Loucy (cell line): ENCODE data around the gene CUL5.
"Not testable (repeated sequence)": the region's sequence is repeated elsewhere in the genome, so short reads cannot be mapped to it uniquely, and the experiment has no call there.

Experiments used
- H2AFZ ChIP-seq: fragments of 200-600 bp; sonication (generic); 2 replicates; pipeline ENCODE4 v1.6.0; 2016; ENCODE audit warnings: antibody characterized with exemption, mild to moderate bottlenecking, low read length, moderate library complexity
- H3F3A ChIP-seq: fragments of 200-600 bp; 2 replicates; pipeline ENCODE4 v1.6.0; 2016; ENCODE audit warnings: antibody characterized with exemption, low read depth, mild to moderate bottlenecking
- H3K27me3 ChIP-seq: fragments of 200-600 bp; sonication (generic); 2 replicates; pipeline ENCODE4 v1.6.1; 2014; ENCODE audit warnings: low read length, mild to moderate bottlenecking; ENCODE audit not compliant: insufficient read depth, poor library complexity, severe bottlenecking
- H3K36me3 ChIP-seq: fragments of 200-600 bp; sonication (generic); 2 replicates; pipeline ENCODE4 v1.6.1; 2016; ENCODE audit warnings: low read length; ENCODE audit not compliant: insufficient read depth
- H3K4me1 ChIP-seq: fragments of 200-600 bp; sonication (generic); 2 replicates; pipeline ENCODE4 v1.5.1; 2014; ENCODE audit warnings: low read length, mild to moderate bottlenecking; ENCODE audit not compliant: insufficient read depth, poor library complexity, severe bottlenecking
- H3K4me2 ChIP-seq: fragments of 200-600 bp; sonication (generic); 2 replicates; pipeline ENCODE4 v1.6.0; 2014; ENCODE audit warnings: antibody characterized with exemption, low read length, low read depth, mild to moderate bottlenecking; ENCODE audit not compliant: poor library complexity, severe bottlenecking
- H3K4me3 ChIP-seq: fragments of 200-600 bp; sonication (generic); 2 replicates; pipeline ENCODE4 v1.5.1; 2014; ENCODE audit warnings: low read length, mild to moderate bottlenecking, mixed read lengths; ENCODE audit not compliant: poor library complexity, severe bottlenecking
- H3K79me2 ChIP-seq: fragments of 200-600 bp; sonication (generic); 2 replicates; pipeline ENCODE4 v1.6.1; 2014; ENCODE audit warnings: low read length; ENCODE audit not compliant: insufficient read depth
- H3K9ac ChIP-seq: fragments of 200-600 bp; sonication (generic); 2 replicates; pipeline ENCODE4 v1.6.0; 2014; ENCODE audit warnings: mild to moderate bottlenecking, low read depth, low read length, moderate library complexity; ENCODE audit not compliant: poor library complexity, severe bottlenecking
- H3K9me2 ChIP-seq: fragments of 200-600 bp; sonication (generic); replicated peaks from 2 replicates; pipeline ENCODE4 v1.6.1; 2016; ENCODE audit warnings: low read depth, low read length, mixed read lengths
- H3K9me3 ChIP-seq: fragments of 200-600 bp; sonication (generic); 2 replicates; pipeline ENCODE4 v1.6.1; 2014; ENCODE audit warnings: mild to moderate bottlenecking, antibody characterized with exemption, low read length, low read depth; ENCODE audit not compliant: insufficient read depth
- H4K20me1 ChIP-seq: fragments of 200-600 bp; sonication (generic); 2 replicates; pipeline ENCODE4 v1.6.0; 2014; ENCODE audit warnings: antibody characterized with exemption, low read length, mild to moderate bottlenecking; ENCODE audit not compliant: insufficient read depth, poor library complexity, severe bottlenecking
- EZH2phosphoT487 ChIP-seq: fragments of 200-600 bp; IDR thresholded peaks from 2 replicates; pipeline ENCODE4 v1.6.1; 2018; ENCODE audit warnings: antibody characterized with exemption, mild to moderate bottlenecking, moderate library complexity, borderline replicate concordance
- TF ChIP-seq, protein P1 (sequence below): fragments of 200-600 bp; sonication (generic); conservative IDR thresholded peaks from 2 replicates; pipeline ENCODE4 v1.5.1; 2014; ENCODE audit warnings: mild to moderate bottlenecking, antibody characterized with exemption, low read length

CUL5 gene

GRCh38 chr11:108128772-108129171 is 120.1 kb downstream of the CUL5 start:
- H3K9ac ChIP-seq = no peak overlapping the region
- TF ChIP-seq EZH2phosphoT487 = no peak
- TF ChIP-seq, protein P1, sequence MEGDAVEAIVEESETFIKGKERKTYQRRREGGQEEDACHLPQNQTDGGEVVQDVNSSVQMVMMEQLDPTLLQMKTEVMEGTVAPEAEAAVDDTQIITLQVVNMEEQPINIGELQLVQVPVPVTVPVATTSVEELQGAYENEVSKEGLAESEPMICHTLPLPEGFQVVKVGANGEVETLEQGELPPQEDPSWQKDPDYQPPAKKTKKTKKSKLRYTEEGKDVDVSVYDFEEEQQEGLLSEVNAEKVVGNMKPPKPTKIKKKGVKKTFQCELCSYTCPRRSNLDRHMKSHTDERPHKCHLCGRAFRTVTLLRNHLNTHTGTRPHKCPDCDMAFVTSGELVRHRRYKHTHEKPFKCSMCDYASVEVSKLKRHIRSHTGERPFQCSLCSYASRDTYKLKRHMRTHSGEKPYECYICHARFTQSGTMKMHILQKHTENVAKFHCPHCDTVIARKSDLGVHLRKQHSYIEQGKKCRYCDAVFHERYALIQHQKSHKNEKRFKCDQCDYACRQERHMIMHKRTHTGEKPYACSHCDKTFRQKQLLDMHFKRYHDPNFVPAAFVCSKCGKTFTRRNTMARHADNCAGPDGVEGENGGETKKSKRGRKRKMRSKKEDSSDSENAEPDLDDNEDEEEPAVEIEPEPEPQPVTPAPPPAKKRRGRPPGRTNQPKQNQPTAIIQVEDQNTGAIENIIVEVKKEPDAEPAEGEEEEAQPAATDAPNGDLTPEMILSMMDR = no peak
- no peaks in the 10 kb centered on the region for H3K9me3 ChIP-seq
- H2AFZ ChIP-seq = no peak overlapping the region
- peaks cover 11% of the 10 kb centered on the region for H3K4me1 ChIP-seq
- H3K9me2 ChIP-seq = no peaks in the 10 kb centered on the region
- H3F3A ChIP-seq = no peaks in the 10 kb centered on the region
- no peaks in the 10 kb centered on the region for H3K27me3 ChIP-seq
- H3K4me2 ChIP-seq = no peak overlapping the region
- 0 out of 2 replicates have a peak, but pooled peaks cover 4% of the 10 kb centered on the region for H3K79me2 ChIP-seq
- no peak overlapping the region for H3K4me3 ChIP-seq
- H4K20me1 ChIP-seq = no peaks in the 10 kb centered on the region
- peaks cover 5% of the 10 kb centered on the region; the same call in 1 of the 2 replicates for H3K36me3 ChIP-seq

DNA sequence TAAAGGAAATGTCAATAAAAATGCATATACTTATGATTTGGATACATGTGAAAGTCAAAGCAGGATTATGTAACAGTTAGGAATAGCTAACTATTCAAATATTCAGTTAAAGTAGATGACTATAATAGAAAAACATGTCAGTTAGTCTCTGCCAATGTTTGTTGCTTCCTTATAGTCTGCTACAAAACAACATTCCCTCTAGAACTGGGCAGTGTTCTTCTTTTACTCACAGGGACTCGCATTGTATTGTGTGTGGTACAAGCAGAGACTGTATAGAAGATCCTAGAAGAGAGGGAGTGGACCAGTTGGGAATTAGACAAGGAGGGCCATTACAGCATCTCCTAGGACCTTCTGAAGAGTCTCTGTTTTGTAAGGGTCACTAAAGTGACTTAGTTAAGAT is 123.3 kb downstream of the CUL5 start:
- Histone ChIP-seq H3F3A (no peaks in the 10 kb centered on the region), H3K9me2 (no peaks in the 10 kb centered on the region), H4K20me1 (no peaks in the 10 kb centered on the region), H3K4me2 (no peak overlapping the region), H3K36me3 (peaks cover 10% of the 10 kb centered on the region; the same call in 1 of the 2 replicates), H3K79me2 (no peaks in the 10 kb centered on the region), H3K4me3 (no peak overlapping the region), H2AFZ (no peak overlapping the region), H3K9ac (no peak overlapping the region), H3K27me3 (no peaks in the 10 kb centered on the region), H3K9me3 (no peaks in the 10 kb centered on the region), H3K4me1 (no peaks in the 10 kb centered on the region)
- no peak for TF ChIP-seq EZH2phosphoT487
- TF ChIP-seq, protein P1 = no peak

DNA sequence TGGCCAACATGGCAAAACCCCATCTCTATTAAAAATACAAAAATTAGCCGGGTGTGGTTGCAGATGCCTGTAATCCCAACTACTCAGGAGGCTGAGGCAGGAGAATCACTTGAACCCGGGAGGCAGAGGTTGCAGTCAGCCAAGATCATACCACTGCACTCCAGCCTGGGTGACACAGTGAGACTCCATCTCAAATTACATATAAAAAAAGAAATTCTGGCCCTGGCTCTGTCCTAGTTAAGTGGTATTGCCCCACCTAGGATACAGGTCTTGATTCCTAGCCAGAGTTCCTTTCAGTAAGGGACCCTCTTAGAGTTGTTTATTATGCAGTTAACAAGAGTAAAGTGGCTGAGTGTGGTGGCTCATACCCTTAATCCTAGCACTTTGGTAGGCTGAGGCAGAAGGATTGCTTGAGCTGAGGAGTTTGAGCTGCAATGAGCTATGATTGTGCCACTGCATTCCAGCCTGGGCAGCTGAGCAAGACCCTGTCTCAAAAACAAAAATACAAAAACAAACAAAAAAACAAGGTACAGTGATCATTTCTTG is 124.4 kb downstream of the CUL5 start:
- H3F3A ChIP-seq = not testable (repeated sequence)

DNA sequence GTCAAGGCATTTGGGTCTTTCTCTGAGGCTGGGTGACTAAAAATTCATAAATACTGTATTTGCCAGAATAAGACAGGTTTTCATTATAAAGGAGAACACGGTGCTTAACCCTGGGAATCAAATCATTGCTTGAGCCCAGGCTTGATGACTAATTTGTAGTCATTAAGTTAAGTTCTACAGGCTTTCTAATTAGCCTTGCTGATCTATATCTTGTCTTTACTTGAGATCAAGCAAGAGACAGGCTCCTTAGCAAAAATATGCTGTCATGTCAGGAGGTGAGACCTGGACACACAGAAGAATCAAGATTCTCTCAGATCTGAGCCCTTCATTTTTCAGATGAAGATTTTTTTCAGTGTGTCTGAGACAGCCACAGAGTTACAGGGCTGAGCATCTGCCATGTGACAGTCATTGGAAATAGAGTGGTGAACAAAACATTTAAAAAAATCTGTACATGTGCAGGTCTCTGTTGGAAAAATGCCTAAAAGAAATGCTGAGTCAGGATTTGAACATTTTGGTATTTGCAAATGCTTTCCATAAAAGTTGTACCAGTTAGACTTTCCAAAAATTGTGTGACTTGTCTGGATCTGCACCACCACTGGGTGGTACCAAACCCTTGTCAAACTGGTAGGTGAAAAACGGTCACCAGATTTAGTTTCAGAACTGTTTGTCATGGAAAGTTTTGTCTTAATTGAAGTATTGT is 127.3 kb downstream of the CUL5 start:
- Histone ChIP-seq H2AFZ (no peak overlapping the region), H3K4me1 (no peaks in the 10 kb centered on the region), H3K36me3 (peaks cover 20% of the 10 kb centered on the region; the same call in 1 of the 2 replicates), H3F3A (no peaks in the 10 kb centered on the region), H3K9ac (no peak overlapping the region), H3K27me3 (no peaks in the 10 kb centered on the region), H3K79me2 (no peaks in the 10 kb centered on the region), H3K4me2 (no peak overlapping the region), H3K9me2 (no peaks in the 10 kb centered on the region), H3K9me3 (no peaks in the 10 kb centered on the region), H4K20me1 (no peaks in the 10 kb centered on the region), H3K4me3 (no peak overlapping the region)
- no peak for TF ChIP-seq EZH2phosphoT487
- TF ChIP-seq, protein P1 = peak; percentile 55

More for the DNA sequence above, 124.4 kb downstream of the CUL5 start:
- H3K4me2 ChIP-seq, H3K4me1 ChIP-seq, H3K36me3 ChIP-seq, H3K9ac ChIP-seq, H3K4me3 ChIP-seq, H3K79me2 ChIP-seq, H3K9me2 ChIP-seq, H2AFZ ChIP-seq, H4K20me1 ChIP-seq, H3K9me3 ChIP-seq, H3K27me3 ChIP-seq: not testable (repeated sequence)
